Karpas-422 (cell line): ENCODE measurements around the gene RNF113A. TPM values are rescaled to one million over a fixed set of nuclear protein-coding genes. Genes with fewer than 3 reads are reported as not detected.
"Not testable (repeated sequence)": the region's sequence is repeated elsewhere in the genome, so short reads cannot be mapped to it uniquely, and the experiment has no call there.

Experiments
- DNase-seq: peaks from one replicate; pipeline ENCODE4 v3.0.0-alpha.2; 2015
- H2AFZ ChIP-seq: fragments of 200-600 bp; sonication (generic); 2 replicates; pipeline ENCODE4 v1.6.1; 2014; ENCODE audit warnings: antibody characterized with exemption, low read length, mixed read lengths
- H3K27ac ChIP-seq: fragments of 200-600 bp; sonication (generic); 2 replicates; pipeline ENCODE4 v1.5.1; 2014; ENCODE audit warnings: mild to moderate bottlenecking, low read length, moderate library complexity
- H3K27me3 ChIP-seq: fragments of 200-600 bp; sonication (generic); 2 replicates; pipeline ENCODE4 v1.6.1; 2014; ENCODE audit warnings: low read length, mixed read lengths
- H3K36me3 ChIP-seq: fragments of 200-600 bp; sonication (generic); 2 replicates; pipeline ENCODE4 v1.6.1; 2014; ENCODE audit warnings: low read length, mixed read lengths; ENCODE audit not compliant: insufficient read depth
- H3K4me1 ChIP-seq: fragments of 200-600 bp; sonication (generic); 2 replicates; pipeline ENCODE4 v1.6.1; 2014; ENCODE audit warnings: mild to moderate bottlenecking, low read length, mixed read lengths
- H3K4me2 ChIP-seq: fragments of 200-600 bp; sonication (generic); 2 replicates; pipeline ENCODE4 v1.6.1; 2014; ENCODE audit warnings: low read length, low read depth, mild to moderate bottlenecking; ENCODE audit not compliant: poor library complexity, severe bottlenecking
- H3K4me3 ChIP-seq: fragments of 200-600 bp; sonication (generic); 2 replicates; pipeline ENCODE4 v1.5.1; 2014; ENCODE audit warnings: mild to moderate bottlenecking, antibody characterized with exemption, low read length, mixed read lengths
- H3K79me2 ChIP-seq: fragments of 200-600 bp; sonication (generic); 2 replicates; pipeline ENCODE4 v1.6.1; 2014; ENCODE audit warnings: mild to moderate bottlenecking, low read length, mixed read lengths
- H3K9ac ChIP-seq: fragments of 200-600 bp; sonication (generic); 2 replicates; pipeline ENCODE4 v1.6.0; 2014; ENCODE audit warnings: low read length
- H3K9me2 ChIP-seq: fragments of 200-600 bp; sonication (generic), shearing (Covaris generic); replicated peaks from 2 replicates; pipeline ENCODE4 v1.6.0; 2014; ENCODE audit warnings: mild to moderate bottlenecking, low read length, moderate library complexity; ENCODE audit not compliant: insufficient read depth
- H3K9me3 ChIP-seq: fragments of 300-700, 200-600 bp; sonication (generic); 2 replicates; pipeline ENCODE4 v1.6.1; 2014; ENCODE audit warnings: low read length, mixed read lengths
- H4K20me1 ChIP-seq: fragments of 200-600 bp; sonication (generic); 2 replicates; pipeline ENCODE4 v1.6.1; 2014; ENCODE audit warnings: mild to moderate bottlenecking, antibody characterized with exemption, low read length, low read depth; ENCODE audit not compliant: insufficient read depth
- total RNA-seq: library from RNA; depleted of rRNA; stranded (reverse); fragments of >200 nt; shearing (Covaris generic); gene quantifications from 2 replicates; pipeline ENCODE4 v1.2.3, GENCODE V29; 2014; ENCODE audit warnings: low replicate concordance; rRNA removed

The RNF113A gene
- total RNA-seq, 1 experiment from 2014 or later, result 28.6 TPM

- not testable (repeated sequence) for H3K9me2 ChIP-seq, H3K9me3 ChIP-seq, H4K20me1 ChIP-seq, H3K27me3 ChIP-seq, H2AFZ ChIP-seq, H3K4me2 ChIP-seq, H3K4me3 ChIP-seq, H3K36me3 ChIP-seq, H3K9ac ChIP-seq, DNase-seq, H3K4me1 ChIP-seq, H3K27ac ChIP-seq, H3K79me2 ChIP-seq
These were observed 49.8 kb downstream of the RNF113A start for GRCh38 chrX:119821703-119822102.

Other genes with a start within 250 kb of the RNF113A start
- gene SEPTIN6, start 178.6 kb downstream of the RNF113A start, total RNA-seq, result 20.2 and 23.2 TPM in 2 replicates
- not detected in 2 replicates for gene SOWAHD, start 113.1 kb downstream of the RNF113A start, total RNA-seq
- gene RPL39, start 80.1 kb downstream of the RNF113A start, total RNA-seq, result 1,763 and 3,006 TPM in 2 replicates
- gene UPF3B, start 18.8 kb downstream of the RNF113A start, total RNA-seq, result 7.8 and 8.9 TPM in 2 replicates
- 147 and 150 TPM in 2 replicates for gene NDUFA1, start 99 bp upstream of the RNF113A start, total RNA-seq
- not detected in 2 replicates for gene AKAP14, start 24.2 kb upstream of the RNF113A start, total RNA-seq
- gene NKAP, start 72.0 kb upstream of the RNF113A start, total RNA-seq, result 4.2 and 6.5 TPM in 2 replicates
- not detected in 2 replicates for gene RHOXF2B, start 206.0 kb upstream of the RNF113A start, total RNA-seq
- gene RHOXF1, start 244.2 kb upstream of the RNF113A start, total RNA-seq, result not detected in 2 replicates